ENCODE data around the gene ARID3A. TPM values are rescaled to one million over a fixed set of nuclear protein-coding genes. Genes with fewer than 3 reads are reported as not detected.
"Not testable (repeated sequence)": the region's sequence is repeated elsewhere in the genome, so short reads cannot be mapped to it uniquely, and the experiment has no call there.

The ARID3A gene
- polyA plus RNA-seq, 12 donors = 7.5 to 100 (median 10.3) TPM

- DNase-seq = no peak
Observed at GRCh38 chr19:889662-890295, 36.1 kb upstream of the ARID3A start.

DNA sequence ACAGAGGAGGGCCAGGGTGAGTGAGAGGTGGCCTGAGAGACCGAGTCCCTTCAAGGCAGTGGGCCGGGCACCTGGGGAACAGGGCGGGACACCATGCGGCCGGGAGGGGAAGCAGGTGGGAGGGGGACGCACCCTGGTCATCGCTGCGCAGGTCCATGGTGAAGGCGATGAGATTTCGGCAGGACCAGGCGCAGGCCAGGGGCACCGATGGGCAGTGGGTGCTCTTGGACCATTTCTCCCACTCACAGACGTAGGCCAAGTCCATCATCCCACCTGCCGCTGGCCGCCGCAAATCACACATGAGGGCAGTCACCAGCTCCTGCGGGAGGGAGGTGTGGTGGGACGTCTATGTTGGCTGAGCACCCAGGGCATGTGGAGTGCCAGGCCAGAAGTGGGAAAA, 35.0 kb upstream of the ARID3A start:
- no peak for DNase-seq

- not testable (repeated sequence) for DNase-seq
Observed at GRCh38 chr19:891421-892200, 34.2 kb upstream of the ARID3A start.

GRCh38 chr19:892243-892893, 33.5 kb upstream of the ARID3A start:
- no peak for DNase-seq

DNA sequence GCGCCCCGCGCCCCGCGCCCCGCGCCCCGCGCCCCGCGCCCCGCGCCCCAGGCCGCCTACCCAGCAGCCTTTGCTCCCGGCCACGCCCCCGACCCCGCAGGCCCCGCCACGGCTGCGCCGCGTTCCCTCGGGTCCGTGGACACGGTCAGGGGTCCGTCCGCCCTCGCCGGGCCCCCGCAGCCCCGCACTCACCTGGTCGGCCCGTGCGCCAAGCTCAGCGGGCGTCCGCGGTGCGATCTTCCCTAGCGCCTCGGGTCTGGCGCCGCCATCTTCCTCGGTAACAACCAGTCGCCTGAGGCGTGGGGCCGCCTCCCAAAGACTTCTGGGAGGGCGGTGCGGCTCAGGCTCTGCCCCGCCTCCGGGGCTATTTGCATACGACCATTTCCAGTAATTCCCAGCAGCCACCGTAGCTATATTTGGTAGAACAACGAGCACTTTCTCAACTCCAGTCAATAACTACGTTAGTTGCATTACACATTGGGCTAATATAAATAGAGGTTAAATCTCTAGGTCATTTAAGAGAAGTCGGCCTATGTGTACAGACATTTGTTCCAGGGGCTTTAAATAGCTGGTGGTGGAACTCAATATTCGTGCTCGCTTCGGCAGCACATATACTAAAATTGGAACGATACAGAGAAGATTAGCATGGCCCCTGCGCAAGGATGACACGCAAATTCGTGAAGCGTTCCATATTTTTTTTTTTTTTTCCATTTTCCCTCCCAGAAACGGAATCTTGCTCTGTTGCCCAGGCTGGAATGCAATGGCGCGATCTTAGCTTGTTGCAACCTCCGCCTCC, 32.7 kb upstream of the ARID3A start, which contains the start of the genes MED16 and RNU6-9:
MED16 (minus strand) TSS at position 294 of the 796 bp plus-strand sequence. CDS start 2,056 bp downstream, outside the sequence.
RNU6-9 (plus strand) TSS at position 591 of the 796 bp plus-strand sequence.
- DNase-seq = peak; percentile 95

- no peak for DNase-seq
Observed at GRCh38 chr19:896434-896833, 29.4 kb upstream of the ARID3A start.

DNA sequence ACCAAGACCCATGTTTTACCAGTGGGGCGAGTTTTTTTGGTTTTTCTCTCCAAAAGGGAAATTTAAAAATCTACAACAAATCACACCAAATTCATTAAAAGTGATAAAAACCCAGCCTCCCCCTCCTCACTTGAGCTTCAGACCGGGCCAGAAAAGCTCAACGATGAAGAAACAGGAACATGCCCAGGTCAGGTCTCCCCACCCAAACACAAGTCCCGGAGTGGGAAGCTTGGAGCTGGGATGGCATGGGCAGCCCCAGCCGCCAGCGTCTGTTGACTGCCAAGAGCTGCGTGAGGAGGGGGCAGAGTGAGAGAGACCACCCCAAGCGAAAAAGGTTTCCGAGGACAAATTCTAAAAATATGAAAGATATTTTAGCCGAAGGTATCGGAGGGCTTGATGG, 28.8 kb upstream of the ARID3A start:
- DNase-seq = no peak

DNA sequence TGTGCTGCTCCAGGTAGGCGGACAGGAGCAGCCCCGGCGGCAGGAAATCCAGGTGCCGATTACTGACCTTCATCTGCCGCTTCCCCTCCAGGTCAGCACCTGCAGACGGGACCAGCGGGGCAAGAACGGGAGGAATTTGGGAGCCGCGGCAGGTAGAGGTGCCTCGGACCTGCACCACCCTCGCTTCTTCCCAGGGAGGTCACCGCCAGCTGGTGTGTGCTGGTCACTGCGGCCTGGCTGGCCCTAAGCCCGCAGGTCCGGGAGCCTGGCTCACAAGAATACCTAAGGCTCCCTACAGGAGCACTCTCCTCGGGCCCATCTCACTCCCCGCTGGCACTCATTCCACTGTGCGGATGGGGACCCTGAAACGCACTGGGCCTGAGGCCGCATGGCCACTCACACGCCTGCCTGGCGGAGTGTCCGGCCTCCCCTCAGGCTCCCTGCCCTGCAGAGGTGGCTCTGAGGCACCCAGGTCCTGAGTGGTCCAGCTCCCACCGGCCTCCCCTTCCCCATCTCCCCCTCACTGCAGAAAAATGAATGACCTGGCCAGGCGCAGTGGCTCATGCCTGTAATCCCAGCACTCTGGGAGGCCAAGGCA, 28.3 kb upstream of the ARID3A start:
- DNase-seq = no peak

DNA sequence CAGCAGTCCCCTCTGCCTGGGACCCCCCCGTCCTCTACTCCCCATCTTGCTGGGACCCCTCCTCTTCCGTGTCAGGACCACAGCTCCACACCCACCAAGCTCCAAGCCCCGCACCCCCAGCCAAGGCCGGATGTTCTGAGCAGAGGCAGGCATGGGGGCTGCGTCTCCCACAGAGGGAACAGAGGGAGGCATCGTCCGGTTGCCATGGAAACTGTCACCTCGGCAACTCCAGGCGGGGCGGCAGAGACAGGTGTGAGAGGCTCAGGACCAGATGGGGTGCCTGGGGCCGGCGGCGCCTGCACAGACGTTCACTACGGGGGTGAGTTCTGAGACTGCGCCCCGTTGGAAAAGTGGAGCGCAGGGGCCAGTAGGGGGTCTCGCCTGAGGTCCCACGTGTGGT, 27.2 kb upstream of the ARID3A start:
- no peak for DNase-seq

- DNase-seq = no peak
Observed at GRCh38 chr19:899336-900042, 26.3 kb upstream of the ARID3A start.

- no peak for DNase-seq
Observed at GRCh38 chr19:900043-900301, 25.9 kb upstream of the ARID3A start.

DNA sequence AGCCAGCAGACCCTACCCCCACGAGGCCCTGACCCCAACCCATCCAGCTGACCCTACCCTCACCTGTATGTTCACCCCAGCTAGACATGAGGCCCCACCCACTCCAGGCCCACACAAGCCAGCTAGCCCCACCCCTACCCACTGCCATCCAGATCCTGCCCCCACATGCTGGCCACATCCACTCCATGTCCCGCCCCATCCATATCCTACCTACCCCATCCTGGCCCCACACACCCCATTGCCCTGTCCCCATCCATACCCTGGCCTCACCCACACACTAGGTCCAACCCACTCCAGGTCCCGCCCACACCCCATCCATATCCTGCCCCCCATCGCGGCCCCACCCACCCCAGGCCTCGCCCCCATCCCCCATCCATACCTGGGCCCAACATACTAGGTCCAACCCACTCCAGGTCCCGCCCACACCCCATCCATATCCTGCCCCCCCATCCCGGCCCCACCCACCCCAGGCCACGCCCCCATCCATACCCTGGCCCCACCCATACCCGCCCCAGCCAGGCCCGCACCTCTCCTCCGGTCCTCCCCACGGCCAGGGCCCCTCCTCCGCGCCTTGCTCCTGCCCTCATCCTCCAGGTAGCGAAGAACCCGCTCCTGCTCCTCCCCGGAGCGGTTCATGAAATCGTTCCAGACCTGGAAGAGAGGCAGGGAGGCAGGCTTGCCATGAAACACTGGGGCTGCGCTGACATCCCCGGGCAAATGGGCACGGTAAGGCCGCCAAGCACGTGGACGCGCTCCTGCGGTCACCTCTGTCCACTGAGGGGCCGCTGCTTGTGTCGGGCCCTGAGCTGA, 25.3 kb upstream of the ARID3A start:
- DNase-seq = no peak

GRCh38 chr19:901216-902092, 24.4 kb upstream of the ARID3A start:
- no peak for DNase-seq

- DNase-seq = no peak
Observed at GRCh38 chr19:902093-902370, 23.8 kb upstream of the ARID3A start.

GRCh38 chr19:902446-903226, 23.2 kb upstream of the ARID3A start:
- DNase-seq = no peak

DNA sequence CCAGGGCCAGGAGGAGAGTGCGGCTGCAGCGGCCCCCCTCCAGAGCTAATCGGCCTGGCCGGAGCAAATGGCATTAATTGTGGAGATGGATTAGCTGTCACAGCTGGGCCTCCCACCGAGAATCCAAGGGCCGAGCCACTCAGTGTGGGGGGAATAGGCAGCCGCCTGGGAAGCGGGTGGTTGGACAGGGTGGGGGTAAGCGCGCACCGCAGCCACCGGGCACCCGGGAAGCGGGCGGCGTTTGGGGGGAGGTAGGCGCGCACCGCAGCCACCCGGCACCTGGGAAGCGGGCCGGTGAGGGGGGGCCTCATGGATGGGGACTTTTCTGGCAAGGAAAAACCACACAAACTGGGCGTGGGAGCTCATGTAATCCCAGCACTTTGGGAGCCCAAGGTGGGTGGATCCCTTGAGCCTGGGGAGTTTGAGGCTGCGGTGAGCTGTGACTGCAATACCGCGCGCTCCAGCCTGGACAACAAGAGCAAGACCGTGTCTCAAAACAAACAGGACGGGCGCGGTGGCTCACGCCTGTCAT, 22.5 kb upstream of the ARID3A start:
- DNase-seq = no peak

DNA sequence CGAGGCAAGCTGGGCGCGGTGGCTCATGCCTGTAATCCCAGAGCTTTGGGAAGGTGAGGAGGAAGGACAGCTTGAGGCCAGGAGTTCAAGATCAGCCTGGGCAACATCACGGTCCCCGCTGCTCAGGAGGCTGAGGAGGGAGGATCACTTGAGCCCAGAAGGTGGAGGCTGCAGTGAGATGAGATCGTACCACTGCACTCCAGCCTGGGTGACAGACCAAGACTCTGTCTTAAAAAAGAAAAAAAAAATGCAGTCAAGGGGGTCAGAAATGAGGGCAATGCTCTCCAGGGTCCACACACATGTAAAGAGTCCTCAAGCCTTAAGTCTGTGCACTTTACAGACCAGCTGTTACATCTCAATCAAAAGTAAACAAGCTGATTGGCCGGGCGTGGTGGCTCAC, 21.3 kb upstream of the ARID3A start:
- no peak for DNase-seq

GRCh38 chr19:906480-906879, 19.4 kb upstream of the ARID3A start:
- DNase-seq = no peak

All from muscle of arm (tissue), 12 donors.